Vagina (tissue), 2 donors: ENCODE data around the gene POU2F1. TPM values are rescaled to one million over a fixed set of nuclear protein-coding genes. Genes with fewer than 3 reads are reported as not detected.
"Not testable (repeated sequence)": the region's sequence is repeated elsewhere in the genome, so short reads cannot be mapped to it uniquely, and the experiment has no call there.

Experiments used
- DNase-seq, 2 donors: peaks; one replicate each; pipeline ENCODE4 v3.0.0-alpha.2; 2017; ENCODE audit errors: extremely low spot score in 2 of 2
- H3K27ac ChIP-seq: fragments of 200-600 bp; sonication (generic); one replicate; pipeline ENCODE4 v1.5.1; 2019
- H3K27me3 ChIP-seq: fragments of 200-600 bp; sonication (generic); one replicate; pipeline ENCODE4 v1.5.1; 2019
- H3K36me3 ChIP-seq, 2 donors: fragments of 200-600 bp; sonication (generic); one replicate each; pipeline ENCODE4 v1.5.1; 2017 to 2019
- H3K4me1 ChIP-seq: fragments of 200-600 bp; sonication (generic); one replicate; pipeline ENCODE4 v1.5.1; 2019
- H3K4me3 ChIP-seq, 2 donors: fragments of 200-600 bp; sonication (generic); 1 replicate in 1 of 2; 2 replicates in 1 of 2; pipeline ENCODE4 v1.5.1; 2016 to 2019
- H3K9me3 ChIP-seq: fragments of 200-600 bp; sonication (generic); one replicate; pipeline ENCODE4 v1.5.1; 2019
- POLR2A ChIP-seq, 2 donors: fragments of 450-650 bp; IDR thresholded peaks; one replicate each; pipeline ENCODE4 v1.6.1; 2017; ENCODE audit warnings: antibody characterized with exemption in 2 of 2, mild to moderate bottlenecking in 2 of 2, moderate library complexity in 2 of 2
- POLR2AphosphoS5 ChIP-seq, 2 donors: sonication (generic); formaldehyde crosslinking; IDR thresholded peaks; one replicate each; pipeline ENCODE4 v1.9.0; 2017; ENCODE audit warnings: antibody characterized with exemption in 2 of 2, mild to moderate bottlenecking in 2 of 2, low read depth in 1 of 2; ENCODE audit not compliant: insufficient read depth in 1 of 2
- intact Hi-C: fragments of 100-400 bp; cut with DNase I; formaldehyde crosslinking; loops from one replicate; pipeline ENCODE4 v1.15.1; 2023
- total RNA-seq: library from RNA; depleted of rRNA; stranded (reverse); fragments of >200 nt; gene quantifications from one replicate; pipeline ENCODE4 v1.2.3, GENCODE V29; 2016
- TF ChIP-seq, protein P1 (sequence below), 3 experiments: fragments of 450-650 bp in 2 of 3; fragments of 200-600 bp in 1 of 3; sonication (generic) in 1 of 3; IDR thresholded peaks; one replicate each; pipeline ENCODE4 v1.5.1; 2017 to 2019; ENCODE audit warnings: antibody characterized with exemption in 3 of 3, mild to moderate bottlenecking in 2 of 3, moderate library complexity in 2 of 3

POU2F1 gene
- total RNA-seq, 1 donor from 2014 or later: 10.8 TPM

DNA sequence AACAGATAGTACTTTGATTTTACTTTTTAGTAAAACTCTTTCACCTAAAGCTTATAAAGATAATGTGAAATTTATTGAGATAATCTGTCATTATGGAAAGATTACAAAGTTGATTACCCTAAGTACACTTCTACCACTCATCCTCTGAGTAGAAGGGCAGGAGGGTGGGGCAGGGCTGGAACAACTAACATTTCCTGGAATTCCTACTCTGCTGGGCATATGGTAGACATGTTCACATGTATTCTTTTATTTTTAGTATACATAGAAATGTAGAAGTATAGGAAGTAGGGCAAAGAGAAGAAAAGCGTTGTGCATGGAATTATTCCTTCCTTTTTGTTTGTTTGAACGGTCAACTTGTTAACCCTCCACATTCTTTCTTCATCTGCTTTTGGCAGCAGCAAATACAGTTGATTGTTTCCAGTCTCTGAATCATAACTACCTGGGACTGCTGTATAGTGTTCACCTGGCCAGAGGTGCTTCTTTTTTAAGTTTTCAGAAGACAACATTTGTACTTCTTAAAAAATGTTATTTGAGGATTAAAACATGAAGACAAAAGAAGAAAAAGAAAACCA, 85.1 kb downstream of the POU2F1 start:
- no peaks in the 10 kb centered on the region for H3K36me3 ChIP-seq
- H3K4me3 ChIP-seq: no peak overlapping the region

DNA sequence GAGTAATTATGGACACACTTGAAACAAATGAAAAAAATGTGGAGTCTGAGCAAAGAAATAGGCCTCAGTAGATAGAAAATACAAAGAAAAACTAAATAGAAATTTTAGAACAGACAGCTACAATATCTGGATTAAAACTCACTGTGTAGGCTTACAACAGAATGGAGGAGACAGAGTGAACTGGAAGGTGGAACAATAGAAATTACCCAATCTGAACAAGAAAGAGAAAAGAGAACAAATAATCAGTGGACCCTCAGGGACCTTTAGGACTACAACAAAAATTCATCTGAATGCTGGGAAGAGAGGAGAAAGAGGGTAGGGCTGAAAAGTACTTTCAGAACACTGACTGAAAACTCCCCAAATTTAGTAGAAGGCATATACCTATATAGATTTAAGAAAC, 90.0 kb downstream of the POU2F1 start:
- TF ChIP-seq, protein P1, sequence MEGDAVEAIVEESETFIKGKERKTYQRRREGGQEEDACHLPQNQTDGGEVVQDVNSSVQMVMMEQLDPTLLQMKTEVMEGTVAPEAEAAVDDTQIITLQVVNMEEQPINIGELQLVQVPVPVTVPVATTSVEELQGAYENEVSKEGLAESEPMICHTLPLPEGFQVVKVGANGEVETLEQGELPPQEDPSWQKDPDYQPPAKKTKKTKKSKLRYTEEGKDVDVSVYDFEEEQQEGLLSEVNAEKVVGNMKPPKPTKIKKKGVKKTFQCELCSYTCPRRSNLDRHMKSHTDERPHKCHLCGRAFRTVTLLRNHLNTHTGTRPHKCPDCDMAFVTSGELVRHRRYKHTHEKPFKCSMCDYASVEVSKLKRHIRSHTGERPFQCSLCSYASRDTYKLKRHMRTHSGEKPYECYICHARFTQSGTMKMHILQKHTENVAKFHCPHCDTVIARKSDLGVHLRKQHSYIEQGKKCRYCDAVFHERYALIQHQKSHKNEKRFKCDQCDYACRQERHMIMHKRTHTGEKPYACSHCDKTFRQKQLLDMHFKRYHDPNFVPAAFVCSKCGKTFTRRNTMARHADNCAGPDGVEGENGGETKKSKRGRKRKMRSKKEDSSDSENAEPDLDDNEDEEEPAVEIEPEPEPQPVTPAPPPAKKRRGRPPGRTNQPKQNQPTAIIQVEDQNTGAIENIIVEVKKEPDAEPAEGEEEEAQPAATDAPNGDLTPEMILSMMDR (IDR thresholded peaks at IDR 0.05): no peak
- TF ChIP-seq POLR2A (IDR thresholded peaks at IDR 0.05) (no peak), POLR2AphosphoS5 (IDR thresholded peaks at IDR 0.05; ENCODE audit: insufficient read depth in 1 of 2, low read depth in 1 of 2) (no peak)
- DNase-seq: no peak
- intact Hi-C loops: no loop called here

More for the DNA sequence above, 85.1 kb downstream of the POU2F1 start:
- H3K9me3 ChIP-seq: no peaks in the 10 kb centered on the region
- intact Hi-C loops: no loop called here
- no peak overlapping the region for H3K27ac ChIP-seq
- H3K27me3 ChIP-seq: no peaks in the 10 kb centered on the region
- no peak for DNase-seq
- peaks cover 9% of the 10 kb centered on the region for H3K4me1 ChIP-seq
- TF ChIP-seq POLR2A (IDR thresholded peaks at IDR 0.05) (no peak), POLR2AphosphoS5 (IDR thresholded peaks at IDR 0.05; ENCODE audit: insufficient read depth in 1 of 2, low read depth in 1 of 2) (no peak)
- TF ChIP-seq, protein P1 (IDR thresholded peaks at IDR 0.05): no peak

DNA sequence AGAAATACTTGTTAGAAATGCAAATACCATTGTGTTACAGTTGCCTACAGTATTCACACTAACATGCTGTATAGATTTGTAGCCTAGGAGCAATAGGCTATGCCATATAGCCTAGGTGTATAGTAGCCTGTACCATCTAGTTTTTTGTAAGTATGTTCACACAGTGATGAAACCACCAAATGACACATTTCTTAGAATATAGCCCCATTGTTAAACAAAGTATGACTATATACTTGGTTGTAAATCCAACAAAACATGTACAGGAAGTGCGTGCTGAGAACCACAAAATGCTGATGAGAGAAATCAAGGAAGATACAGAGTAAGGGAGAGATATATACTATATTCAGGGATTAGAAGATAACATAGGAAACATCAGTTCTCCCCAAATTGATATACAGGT, 92.2 kb downstream of the POU2F1 start:
- no peaks in the 10 kb centered on the region for H3K9me3 ChIP-seq
- H3K36me3 ChIP-seq: peaks cover 0 to 8% of the 10 kb centered on the region in 2 donors
- no peak overlapping the region for H3K27ac ChIP-seq
- DNase-seq: no peak
- no peak overlapping the region for H3K4me3 ChIP-seq
- intact Hi-C loops: no loop called here
- H3K4me1 ChIP-seq: no peaks in the 10 kb centered on the region
- no peak for TF ChIP-seq POLR2A (IDR thresholded peaks at IDR 0.05)
- TF ChIP-seq POLR2AphosphoS5 (IDR thresholded peaks at IDR 0.05; ENCODE audit: insufficient read depth in 1 of 2, low read depth in 1 of 2): no peak
- TF ChIP-seq, protein P1 (IDR thresholded peaks at IDR 0.05): no peak
- no peaks in the 10 kb centered on the region for H3K27me3 ChIP-seq

More for the DNA sequence above, 90.0 kb downstream of the POU2F1 start:
- Histone ChIP-seq H3K36me3 (no peaks in the 10 kb centered on the region), H3K9me3 (no peaks in the 10 kb centered on the region), H3K4me3 (no peak overlapping the region), H3K4me1 (peaks cover 5% of the 10 kb centered on the region), H3K27me3 (no peaks in the 10 kb centered on the region), H3K27ac (no peak overlapping the region)

DNA sequence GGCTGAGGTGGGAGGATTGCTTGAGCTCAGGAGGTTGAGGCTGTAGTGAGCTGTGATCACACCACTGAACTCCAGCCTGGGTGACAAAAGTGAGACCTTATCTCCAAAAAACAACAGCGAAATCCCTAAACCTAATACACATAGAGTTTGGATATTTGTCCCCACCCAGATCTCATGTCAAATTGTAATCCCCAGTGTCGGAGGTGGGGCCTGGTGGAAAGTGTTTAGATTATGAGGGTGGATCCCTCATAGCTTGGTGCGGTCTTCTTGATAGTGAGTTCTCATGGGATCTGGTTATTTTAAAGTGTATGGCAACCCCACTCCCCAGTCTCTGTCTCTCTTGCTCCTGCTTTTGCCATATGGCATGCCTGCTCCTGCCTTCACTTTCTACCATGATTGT, 94.0 kb downstream of the POU2F1 start:
- H3K4me1 ChIP-seq: no peaks in the 10 kb centered on the region
- H3K27ac ChIP-seq: no peak overlapping the region
- intact Hi-C loops: no loop called here
- H3K36me3 ChIP-seq: peaks cover 0 to 16% of the 10 kb centered on the region in 2 donors
- DNase-seq: no peak
- no peak for TF ChIP-seq POLR2A (IDR thresholded peaks at IDR 0.05)
- TF ChIP-seq, protein P1 (IDR thresholded peaks at IDR 0.05): no peak
- TF ChIP-seq POLR2AphosphoS5 (IDR thresholded peaks at IDR 0.05; ENCODE audit: insufficient read depth in 1 of 2, low read depth in 1 of 2): no peak
- no peaks in the 10 kb centered on the region for H3K9me3 ChIP-seq
- H3K4me3 ChIP-seq: no peak overlapping the region
- H3K27me3 ChIP-seq: no peaks in the 10 kb centered on the region

DNA sequence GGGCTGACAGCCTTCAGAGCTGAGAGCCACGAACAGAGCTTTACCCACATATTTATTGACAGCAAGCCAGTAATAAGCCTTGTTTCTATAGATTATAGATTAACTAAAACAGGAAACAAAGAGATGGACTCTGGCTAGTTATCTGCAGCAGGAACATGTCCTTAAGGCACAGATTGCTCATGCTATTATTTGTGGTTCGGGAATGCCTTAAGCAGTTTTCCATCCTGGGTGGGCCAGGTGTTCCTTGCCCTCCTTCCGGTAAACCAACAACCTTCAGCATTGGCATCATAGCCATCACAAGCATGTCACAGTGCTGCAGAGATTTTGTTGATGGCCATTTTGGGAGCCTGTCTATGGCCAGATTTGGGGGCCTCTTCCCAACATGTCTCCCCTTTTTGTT, 96.8 kb downstream of the POU2F1 start:
- DNase-seq: no peak
- no peaks in the 10 kb centered on the region for H3K27me3 ChIP-seq
- TF ChIP-seq, protein P1 (IDR thresholded peaks at IDR 0.05): no peak
- TF ChIP-seq POLR2AphosphoS5 (IDR thresholded peaks at IDR 0.05; ENCODE audit: insufficient read depth in 1 of 2, low read depth in 1 of 2): no peak
- TF ChIP-seq POLR2A (IDR thresholded peaks at IDR 0.05): no peak
- peaks cover 0 to 25% of the 10 kb centered on the region in 2 donors for H3K36me3 ChIP-seq
- intact Hi-C loops: no loop called here
- no peak overlapping the region for H3K27ac ChIP-seq
- peaks cover 24% of the 10 kb centered on the region for H3K9me3 ChIP-seq
- H3K4me3 ChIP-seq: no peak overlapping the region
- H3K4me1 ChIP-seq: no peaks in the 10 kb centered on the region

DNA sequence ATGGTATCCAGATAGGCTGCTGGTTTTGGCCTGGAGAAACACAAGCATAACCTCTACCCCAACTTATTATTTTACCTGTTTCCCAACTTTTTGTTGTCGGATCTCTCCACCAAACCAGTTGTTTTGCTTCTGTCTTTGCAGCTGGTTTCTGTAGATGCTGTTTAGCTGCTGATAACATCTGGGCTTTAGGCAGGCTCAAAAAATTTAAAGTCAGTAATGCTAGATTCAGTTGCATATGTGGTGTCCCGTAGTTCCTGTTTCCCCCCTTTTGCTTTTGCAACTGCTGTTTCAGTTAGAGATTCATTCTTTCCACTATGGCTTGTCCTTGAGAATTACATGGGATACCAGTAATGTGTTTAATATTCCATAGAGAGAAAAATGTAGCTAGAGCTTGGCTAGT, 98.5 kb downstream of the POU2F1 start:
- H3K4me3 ChIP-seq, H3K4me1 ChIP-seq, DNase-seq, intact Hi-C loops, H3K27me3 ChIP-seq, H3K27ac ChIP-seq: not testable (repeated sequence)
- H3K36me3 ChIP-seq: peaks cover 0 to 40% of the 10 kb centered on the region in 2 donors
- peaks cover 39% of the 10 kb centered on the region for H3K9me3 ChIP-seq
